Measurements from ENCODE around the gene SH3GL3.
A peak's percentile ranks its signal among the peaks of the same experiment; 100 is the strongest.

The SH3GL3 gene

DNA sequence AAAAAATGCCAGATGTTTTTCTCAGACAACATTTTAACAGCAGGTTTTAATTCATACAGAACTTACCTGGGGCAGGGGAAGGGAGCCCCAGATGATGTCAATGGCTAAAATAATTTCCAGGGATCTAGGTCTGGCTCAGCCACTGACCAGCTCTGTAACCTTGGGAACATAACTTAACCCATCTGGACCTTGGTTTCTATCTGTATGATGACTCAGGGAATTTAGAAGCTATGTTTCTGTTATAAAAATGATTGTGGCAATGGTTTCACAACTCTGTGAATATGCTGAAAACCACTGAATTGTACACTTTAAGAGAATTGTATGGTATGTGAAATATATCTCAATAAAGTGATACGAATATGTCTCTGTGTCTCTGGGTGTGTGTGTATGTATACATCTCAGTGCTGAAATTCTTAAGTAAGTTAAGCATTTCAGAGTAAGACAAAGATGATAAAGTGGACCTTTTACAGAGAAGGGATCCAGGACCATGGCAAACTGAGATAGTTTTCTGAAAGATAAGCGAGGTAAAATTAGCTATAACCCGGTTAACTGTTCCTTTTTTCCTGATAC lies 2.9 kb downstream of the SH3GL3 start:
- DNase-seq, result no peak
- in situ Hi-C loops (cut with HindIII; ENCODE audit: low pct_ligation_motif_present, low pct_unique_long_range_greater_than_20kb, low sequenced_read_pairs), result no loop called here

DNA sequence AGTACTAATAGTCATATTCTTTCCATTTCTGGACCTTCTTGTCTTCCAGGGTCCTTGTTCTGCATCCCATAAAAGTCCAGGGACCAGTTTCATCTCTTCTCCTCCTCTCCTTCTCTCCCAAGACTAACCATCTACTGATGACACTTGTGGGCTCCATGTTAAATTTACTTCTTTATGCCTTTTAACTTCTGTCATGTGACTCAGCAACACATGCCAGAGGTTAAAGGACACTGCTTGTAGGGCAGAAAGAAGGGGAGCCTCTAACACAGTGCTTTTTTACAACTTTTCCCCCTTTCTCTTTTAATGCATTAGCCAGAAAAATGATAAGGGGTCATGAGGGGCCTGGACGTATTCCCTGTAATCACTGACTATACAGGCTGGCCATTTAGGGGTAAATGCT lies 10.0 kb downstream of the SH3GL3 start:
- in situ Hi-C loops (cut with HindIII; ENCODE audit: low pct_ligation_motif_present, low pct_unique_long_range_greater_than_20kb, low sequenced_read_pairs), result no loop called here
- no peak for DNase-seq

DNA sequence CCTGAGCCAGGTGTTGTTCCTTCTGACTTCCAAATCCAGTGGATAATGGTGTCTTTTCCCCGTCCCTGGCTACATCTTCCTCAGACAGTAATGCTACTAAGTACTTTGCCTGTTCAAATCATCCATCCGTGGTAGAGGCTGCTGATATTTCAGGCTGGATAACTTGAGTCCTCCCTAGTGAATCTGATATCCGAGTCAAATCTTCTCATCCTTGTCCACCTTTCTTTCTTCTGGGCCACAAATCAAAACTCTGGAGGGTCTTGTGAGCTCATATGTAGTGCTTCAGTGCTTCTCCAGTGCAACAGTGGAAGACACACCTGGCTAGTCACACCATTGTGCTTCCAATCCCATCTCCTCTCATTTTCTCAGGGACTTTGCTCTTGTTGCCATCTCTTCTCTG lies 11.2 kb downstream of the SH3GL3 start:
- DNase-seq, result no peak
- in situ Hi-C loops (cut with HindIII; ENCODE audit: low pct_ligation_motif_present, low pct_unique_long_range_greater_than_20kb, low sequenced_read_pairs), result no loop called here

DNA sequence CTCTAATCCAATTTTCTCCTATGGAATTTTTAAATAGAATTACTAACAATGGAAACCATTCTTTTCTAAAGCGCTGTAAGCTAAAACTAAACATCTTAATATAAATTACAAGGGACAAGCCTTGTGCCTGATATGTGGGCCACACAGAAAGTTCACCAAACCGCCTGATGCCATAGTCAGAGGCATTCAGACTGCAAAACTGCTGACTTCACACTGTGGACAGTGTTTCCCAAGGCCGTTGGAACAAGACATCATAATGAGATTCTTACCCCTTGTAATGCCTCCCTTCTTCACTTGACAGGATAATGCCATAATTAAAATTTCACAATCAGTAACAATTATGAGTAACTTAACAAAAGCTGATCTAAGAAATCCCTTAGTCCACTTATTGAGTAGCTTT lies 14.9 kb downstream of the SH3GL3 start:
- in situ Hi-C loops (cut with HindIII; ENCODE audit: low pct_ligation_motif_present, low pct_unique_long_range_greater_than_20kb, low sequenced_read_pairs), result no loop called here
- no peak for DNase-seq

DNA sequence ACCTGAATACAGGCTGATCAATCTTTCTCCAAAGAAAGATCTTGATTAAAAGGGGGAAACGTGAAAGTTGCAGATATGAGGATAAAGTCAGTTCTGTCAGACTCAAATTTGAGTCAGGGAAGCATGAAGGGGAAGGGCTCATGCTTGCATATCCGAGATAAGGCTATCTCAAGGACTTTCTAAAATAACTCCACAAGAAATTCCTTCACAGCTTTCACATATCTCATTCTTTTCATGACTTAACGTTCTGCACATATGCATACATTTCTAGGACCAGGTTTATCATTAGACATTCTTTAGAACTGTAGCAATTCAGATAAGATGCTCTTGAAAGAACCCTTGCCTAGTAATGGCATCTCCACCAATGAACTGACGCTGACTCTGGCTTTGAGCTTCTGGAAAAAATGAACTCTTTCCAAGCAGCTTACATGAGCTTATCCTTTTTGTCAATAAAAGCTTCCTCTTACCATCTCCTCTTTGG lies 15.9 kb downstream of the SH3GL3 start:
- in situ Hi-C loops (cut with HindIII; ENCODE audit: low pct_ligation_motif_present, low pct_unique_long_range_greater_than_20kb, low sequenced_read_pairs), result no loop called here
- DNase-seq, result no peak

DNA sequence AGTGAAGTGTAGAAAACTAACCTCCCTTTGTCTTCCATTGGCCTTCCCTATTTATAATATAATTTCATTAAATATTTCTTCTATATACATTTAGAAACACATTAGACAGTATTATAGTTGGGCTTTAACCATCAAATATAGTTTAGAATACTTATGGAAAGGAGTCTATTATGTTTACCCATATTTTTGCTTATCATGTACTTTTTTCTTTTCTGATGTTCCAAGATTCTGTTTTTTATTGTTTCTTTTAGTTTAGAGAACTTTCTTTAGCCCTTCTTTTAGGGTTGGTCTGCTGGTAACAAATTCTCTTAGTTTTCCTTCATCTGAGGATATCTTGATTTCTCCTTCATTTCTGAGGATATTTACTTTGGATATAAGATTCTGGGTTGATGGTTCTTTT lies 23.7 kb downstream of the SH3GL3 start:
- in situ Hi-C loops (cut with HindIII; ENCODE audit: low pct_ligation_motif_present, low pct_unique_long_range_greater_than_20kb, low sequenced_read_pairs), result no loop called here
- no peak for DNase-seq

DNA sequence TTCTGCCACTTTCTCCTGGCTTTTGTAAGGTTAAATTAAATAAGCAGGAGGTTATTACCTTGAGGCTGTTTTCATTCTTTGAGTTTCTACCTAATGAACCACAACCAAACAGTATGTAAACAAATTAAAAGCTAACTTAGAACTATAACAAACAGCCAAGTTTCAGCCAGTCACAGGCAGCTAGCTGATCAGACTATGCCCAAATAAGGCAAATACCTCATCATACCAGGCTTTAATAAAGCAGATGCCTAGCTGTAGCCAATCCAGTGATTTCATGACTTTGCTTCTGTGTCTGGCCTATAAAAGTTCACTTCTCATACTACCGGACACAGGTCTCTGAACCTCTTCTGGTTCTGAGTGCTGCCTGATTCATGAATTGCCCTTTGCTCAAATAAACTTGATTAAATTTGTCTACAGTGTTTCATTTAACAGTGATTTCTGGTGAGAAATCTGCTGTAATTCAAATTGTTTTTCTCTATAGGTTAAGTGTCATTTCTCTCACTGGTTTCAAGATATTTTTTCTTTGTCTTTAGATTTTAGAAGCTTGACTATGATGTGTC lies 24.2 kb downstream of the SH3GL3 start:
- DNase-seq, result no peak
- in situ Hi-C loops (cut with HindIII; ENCODE audit: low pct_ligation_motif_present, low pct_unique_long_range_greater_than_20kb, low sequenced_read_pairs), result no loop called here

DNA sequence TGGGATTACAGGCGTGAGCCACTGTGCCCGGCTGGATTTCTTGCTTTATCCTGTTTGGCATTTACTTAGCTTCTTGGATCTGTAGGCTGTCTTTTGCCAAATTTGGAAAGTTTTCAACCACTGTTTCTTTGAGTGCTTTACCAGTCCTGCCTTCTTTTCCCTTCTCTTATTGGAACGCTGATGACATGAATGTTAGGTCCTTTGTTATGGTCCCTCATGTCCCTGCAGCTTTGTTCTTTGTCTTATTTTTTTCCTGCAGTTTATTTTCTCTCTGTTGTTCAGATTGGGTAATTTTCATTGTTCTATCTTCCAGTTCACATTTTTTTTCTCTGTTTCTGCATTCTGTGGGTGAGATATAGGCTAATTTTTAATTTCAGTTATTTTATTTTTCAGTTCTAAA lies 25.0 kb downstream of the SH3GL3 start:
- no peak for DNase-seq
- in situ Hi-C loops (cut with HindIII; ENCODE audit: low pct_ligation_motif_present, low pct_unique_long_range_greater_than_20kb, low sequenced_read_pairs), result no loop called here

DNA sequence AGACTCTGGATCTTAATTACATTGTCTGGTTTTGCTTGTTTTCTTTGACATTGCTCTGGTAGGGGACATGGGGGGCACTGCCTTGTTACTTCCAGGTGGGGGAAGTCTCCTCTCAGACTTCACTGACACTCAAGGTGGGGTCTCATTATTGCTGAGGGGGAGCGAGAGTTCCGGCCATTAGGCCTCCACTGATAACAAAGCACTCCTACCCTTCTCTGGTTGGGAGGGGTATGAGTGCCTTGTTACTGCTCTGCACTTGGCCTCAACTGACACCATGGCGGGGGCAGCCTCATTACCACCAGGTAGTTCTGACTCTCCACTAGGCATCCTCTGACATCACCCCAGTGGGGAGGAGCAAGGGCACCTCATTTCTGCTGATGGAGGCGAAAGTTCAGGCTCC lies 25.7 kb downstream of the SH3GL3 start:
- in situ Hi-C loops (cut with HindIII; ENCODE audit: low pct_ligation_motif_present, low pct_unique_long_range_greater_than_20kb, low sequenced_read_pairs), result no loop called here
- no peak for DNase-seq

DNA sequence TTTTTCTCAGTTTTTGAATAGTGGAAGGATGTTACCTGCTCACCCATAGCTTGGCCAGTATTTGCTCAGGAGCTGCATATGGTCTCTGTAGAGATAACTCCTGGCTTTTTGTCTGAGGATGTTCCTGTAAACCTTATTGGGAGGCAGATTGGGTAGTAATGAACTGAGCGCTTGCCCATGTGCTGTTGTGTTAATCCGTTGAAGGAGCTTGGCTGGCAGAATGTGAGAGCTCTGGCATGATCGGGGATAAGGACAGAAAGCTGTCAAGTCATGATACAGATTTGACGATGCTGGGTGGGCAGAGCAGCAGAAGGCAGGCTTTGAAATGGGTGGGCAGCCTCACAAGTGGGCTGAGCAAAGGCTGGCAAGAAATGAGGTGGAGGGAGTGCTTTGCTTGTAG lies 27.4 kb downstream of the SH3GL3 start:
- no peak for DNase-seq
- in situ Hi-C loops (cut with HindIII; ENCODE audit: low pct_ligation_motif_present, low pct_unique_long_range_greater_than_20kb, low sequenced_read_pairs), result no loop called here

DNA sequence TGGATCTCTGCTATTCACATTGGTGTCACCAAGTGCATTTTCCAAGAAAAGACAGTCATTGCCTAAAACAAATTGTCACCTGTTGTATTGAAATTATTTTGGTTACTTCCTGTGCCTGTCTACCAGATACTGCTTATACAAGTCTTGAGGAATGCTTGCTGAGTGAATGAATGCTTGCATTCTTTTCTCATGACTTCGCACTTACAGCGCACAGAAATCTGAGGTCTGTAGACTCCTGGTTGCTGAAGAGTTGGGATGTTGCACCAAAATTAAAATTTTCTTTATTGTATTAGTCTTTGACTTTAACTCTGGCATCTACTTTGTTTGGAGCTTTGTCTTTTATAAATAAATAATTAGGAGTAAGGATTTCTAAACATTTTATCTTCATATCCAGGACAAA lies 28.4 kb downstream of the SH3GL3 start:
- in situ Hi-C loops (cut with HindIII; ENCODE audit: low pct_ligation_motif_present, low pct_unique_long_range_greater_than_20kb, low sequenced_read_pairs), result no loop called here
- DNase-seq, result peak; percentile 69

DNA sequence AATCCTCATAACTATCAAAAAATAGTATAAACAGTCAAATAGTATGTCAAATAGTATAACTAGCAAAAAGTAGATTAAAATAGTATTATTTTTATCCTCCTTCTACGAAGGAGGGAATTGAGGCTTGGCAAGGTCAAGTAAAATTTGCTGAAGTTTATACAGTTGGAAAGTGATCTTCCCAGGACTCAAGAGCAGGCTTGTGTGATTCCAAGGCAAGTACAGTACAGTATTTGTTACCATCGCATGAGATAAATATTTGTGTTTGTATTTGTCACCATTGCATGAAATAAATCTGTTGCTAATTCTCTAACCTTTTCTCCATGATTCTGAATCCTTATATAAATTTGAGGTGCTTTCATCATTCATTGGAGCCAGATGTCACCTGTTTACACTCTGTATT lies 28.9 kb downstream of the SH3GL3 start:
- in situ Hi-C loops (cut with HindIII; ENCODE audit: low pct_ligation_motif_present, low pct_unique_long_range_greater_than_20kb, low sequenced_read_pairs), result no loop called here
- no peak for DNase-seq

DNA sequence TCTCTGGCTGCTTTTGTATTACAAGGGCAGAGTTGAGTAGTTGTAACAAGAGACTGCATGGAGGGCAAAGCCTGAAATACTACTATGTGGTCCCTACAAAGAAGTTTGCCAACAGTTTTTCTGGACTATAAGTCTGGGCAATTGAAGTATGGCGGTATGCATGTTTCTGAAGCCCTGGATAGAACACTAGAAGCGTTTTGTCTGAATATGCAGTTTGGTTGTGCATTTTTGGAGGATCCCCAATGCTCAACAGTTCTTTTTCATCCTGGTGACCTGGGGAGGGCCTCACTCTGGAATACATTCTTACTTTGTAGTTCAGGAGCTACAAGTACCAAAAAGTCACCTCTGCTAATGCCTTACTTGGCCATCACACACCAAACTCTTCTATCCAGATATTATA lies 29.6 kb downstream of the SH3GL3 start:
- in situ Hi-C loops (cut with HindIII; ENCODE audit: low pct_ligation_motif_present, low pct_unique_long_range_greater_than_20kb, low sequenced_read_pairs), result no loop called here
- no peak for DNase-seq

DNA sequence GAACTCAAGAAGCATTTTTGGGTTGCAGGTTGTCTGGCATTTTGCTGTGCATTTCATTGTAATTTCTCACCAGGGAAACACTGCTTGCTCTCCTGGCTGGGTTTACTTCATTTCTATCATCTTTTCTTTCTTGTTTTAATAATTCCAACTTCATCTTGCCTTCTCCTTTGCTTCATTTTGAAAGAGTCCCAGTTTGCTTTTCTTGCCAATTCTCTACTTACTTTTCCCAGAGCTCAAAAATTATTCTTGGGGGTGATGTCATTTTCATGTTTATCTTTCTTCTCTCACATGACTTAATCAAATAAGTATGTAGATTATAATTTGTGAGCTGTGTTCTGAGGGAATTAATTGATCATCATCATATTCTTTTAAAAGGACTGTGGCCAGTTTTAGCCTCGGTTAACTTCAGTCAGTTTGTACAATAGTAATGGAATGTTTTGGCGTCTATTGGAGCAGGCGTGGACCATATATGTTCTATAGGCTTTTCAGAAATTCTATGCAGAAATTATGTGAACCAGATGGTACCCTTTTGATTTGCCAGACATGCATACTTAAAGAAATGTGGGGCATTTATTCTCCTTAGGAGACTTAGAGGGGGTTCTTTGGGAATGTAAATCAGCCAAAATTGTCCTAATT lies 30.1 kb downstream of the SH3GL3 start:
- in situ Hi-C loops (cut with HindIII; ENCODE audit: low pct_ligation_motif_present, low pct_unique_long_range_greater_than_20kb, low sequenced_read_pairs), result no loop called here
- no peak for DNase-seq

DNA sequence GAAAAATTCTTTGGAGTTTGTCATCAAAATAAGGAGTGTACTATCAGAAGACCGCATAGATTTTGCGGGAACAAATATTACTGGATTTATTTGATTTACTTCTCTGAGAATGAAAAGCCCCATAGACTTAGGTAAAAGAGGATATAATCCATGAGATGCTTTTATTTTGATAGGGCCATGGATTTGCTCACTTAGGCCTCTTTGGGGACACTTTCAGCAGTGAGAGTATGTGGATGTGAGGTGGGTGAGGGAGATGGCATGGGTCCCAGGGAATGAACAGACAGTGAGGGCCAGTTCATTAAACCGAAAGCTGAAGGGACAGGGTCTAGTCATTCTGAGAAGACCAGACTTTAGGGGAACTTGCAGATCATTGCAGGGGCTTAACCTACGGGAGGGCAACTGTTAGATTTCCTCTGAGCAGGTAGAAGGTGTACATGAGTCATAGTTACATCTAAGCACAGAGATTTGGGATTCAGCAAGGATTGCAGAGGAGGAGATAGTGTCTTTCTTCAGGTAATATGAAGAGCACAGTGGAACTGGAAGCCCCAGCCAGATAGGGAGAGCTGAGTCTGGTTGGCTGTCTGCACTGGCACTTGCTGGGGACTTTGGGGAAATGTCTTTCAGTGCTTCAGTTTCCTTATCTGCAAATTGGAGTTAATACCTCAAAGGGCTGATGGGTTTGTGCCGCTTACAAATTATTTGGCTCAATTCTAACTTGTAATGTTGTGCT lies 30.8 kb downstream of the SH3GL3 start:
- in situ Hi-C loops (cut with HindIII; ENCODE audit: low pct_ligation_motif_present, low pct_unique_long_range_greater_than_20kb, low sequenced_read_pairs), result no loop called here
- no peak for DNase-seq

DNA sequence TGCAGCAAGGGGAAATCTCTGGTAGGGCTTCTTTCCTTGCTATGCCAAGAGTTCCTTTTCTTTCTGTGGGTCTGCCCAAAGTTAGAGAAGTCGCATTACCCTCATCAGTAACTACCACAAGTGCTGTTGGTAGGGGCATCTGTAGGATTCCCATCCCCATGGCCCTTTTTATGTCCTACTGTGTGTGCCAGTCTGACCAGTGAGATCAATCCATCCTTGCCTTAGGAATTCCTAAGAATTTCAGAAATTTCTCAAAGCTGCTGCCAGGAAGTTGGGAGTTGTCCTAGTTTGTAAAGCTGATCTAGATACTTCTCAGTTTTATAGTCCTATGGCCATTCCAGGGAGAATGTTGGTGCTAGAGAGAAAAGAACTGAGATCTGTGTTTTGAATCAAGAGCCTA lies 36.5 kb downstream of the SH3GL3 start:
- in situ Hi-C loops (cut with HindIII; ENCODE audit: low pct_ligation_motif_present, low pct_unique_long_range_greater_than_20kb, low sequenced_read_pairs), result no loop called here
- no peak for DNase-seq

DNA sequence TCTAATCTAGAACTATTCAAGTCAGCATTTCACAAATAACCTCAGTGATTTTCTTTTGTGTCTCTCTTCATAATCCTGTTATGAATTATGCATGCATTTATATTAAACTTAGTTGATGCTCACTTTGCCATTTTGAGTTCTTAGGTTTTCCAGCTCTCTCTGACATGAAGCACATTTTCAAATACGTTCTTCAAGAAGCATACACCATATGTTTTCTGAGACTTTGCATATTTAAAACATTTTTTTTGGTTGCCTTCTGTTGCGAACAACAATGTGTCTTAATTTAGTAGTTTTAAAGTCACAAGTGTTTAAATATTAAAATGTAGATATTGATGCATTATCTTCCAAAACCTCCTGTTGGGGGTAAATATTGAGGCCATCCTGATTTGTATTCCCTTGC lies 37.5 kb downstream of the SH3GL3 start:
- no peak for DNase-seq
- in situ Hi-C loops (cut with HindIII; ENCODE audit: low pct_ligation_motif_present, low pct_unique_long_range_greater_than_20kb, low sequenced_read_pairs), result no loop called here

DNA sequence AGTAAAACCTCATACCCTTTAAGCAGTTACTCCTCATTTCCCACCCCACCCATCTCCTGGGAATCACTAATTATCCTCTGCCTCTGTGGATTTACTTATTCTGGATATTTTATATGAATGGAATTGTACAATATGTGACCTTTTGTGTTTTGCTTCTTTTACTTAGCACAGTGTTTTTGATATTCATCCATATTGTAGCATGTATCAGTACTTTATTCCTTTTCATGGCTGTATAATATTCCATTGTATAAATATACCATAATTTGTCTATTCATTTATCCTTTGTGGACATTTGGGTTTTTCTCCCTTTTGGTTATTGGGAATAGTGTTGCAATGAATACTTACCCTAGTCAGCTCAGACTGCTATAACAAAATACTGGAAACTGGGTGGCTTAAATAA lies 39.2 kb downstream of the SH3GL3 start:
- in situ Hi-C loops (cut with HindIII; ENCODE audit: low pct_ligation_motif_present, low pct_unique_long_range_greater_than_20kb, low sequenced_read_pairs), result no loop called here
- no peak for DNase-seq

DNA sequence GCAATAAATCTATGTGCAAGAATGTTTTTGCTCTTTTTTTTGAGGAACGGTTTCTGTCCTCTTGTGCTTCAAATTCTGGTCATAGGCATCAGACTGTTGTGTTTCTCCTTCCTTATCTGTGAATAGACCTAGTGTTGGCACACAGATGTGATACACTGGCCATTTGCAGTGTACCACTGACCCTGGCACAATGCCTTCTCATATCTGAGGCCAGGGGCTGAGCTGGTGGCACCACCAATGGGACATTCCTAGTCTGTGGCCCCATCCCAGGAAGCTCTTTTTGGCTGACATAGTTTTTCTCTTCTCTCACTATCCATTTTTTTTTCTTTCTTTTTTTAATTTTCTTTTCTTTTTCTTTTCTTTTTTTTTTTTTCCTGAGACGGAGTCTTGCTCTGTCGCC lies 40.4 kb downstream of the SH3GL3 start:
- in situ Hi-C loops (cut with HindIII; ENCODE audit: low pct_ligation_motif_present, low pct_unique_long_range_greater_than_20kb, low sequenced_read_pairs), result no loop called here
- no peak for DNase-seq

DNA sequence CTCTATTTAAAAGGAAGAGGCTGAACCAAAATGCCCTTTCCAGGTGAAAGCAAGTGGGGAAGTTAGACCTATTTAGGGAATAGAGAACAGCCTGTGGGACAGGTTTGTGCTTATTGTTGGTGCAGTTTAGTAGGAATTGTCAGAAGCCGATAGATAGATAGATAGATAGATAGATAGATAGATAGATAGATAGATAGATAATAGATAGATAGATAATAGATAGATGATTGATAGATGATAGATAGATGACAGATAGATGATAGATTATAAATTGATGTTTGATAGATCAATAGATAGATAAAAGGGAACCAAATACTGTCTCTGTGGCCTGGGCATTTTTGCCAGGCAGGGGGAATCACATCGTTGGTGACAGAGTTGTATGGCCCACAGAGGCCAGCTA lies 42.5 kb downstream of the SH3GL3 start:
- DNase-seq, result no peak
- in situ Hi-C loops (cut with HindIII; ENCODE audit: low pct_ligation_motif_present, low pct_unique_long_range_greater_than_20kb, low sequenced_read_pairs), result no loop called here
